ENCODE measurements around the gene CHKB.

CHKB gene

DNA sequence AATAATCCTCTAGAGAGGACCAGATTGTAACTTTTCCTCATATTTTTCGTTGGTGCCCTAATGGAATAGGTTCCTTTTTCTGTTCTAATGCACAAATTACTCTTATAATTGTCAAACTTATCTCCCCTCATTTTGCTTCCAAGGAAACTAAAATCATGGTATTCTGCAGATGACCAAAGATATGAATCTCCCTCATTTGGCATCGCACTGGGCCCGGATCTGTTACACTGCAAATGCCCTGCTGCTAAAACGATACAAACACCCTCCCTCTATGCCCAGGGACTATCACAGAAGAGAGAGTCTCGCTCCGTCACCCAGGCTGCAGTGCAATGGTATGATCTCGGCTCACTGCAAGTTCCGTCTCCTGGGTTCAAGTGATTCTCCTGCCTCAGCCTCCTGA, 29.3 kb downstream of the CHKB start:
- no peak overlapping the region for H3K9ac ChIP-seq
- H3K4me2 ChIP-seq (ENCODE audit: low read length), result no peak overlapping the region
- no peaks in the 10 kb centered on the region for H3K4me1 ChIP-seq
- H3K79me2 ChIP-seq, result no peaks in the 10 kb centered on the region
- no peak overlapping the region for H3K27ac ChIP-seq
- TF ChIP-seq, protein P1, sequence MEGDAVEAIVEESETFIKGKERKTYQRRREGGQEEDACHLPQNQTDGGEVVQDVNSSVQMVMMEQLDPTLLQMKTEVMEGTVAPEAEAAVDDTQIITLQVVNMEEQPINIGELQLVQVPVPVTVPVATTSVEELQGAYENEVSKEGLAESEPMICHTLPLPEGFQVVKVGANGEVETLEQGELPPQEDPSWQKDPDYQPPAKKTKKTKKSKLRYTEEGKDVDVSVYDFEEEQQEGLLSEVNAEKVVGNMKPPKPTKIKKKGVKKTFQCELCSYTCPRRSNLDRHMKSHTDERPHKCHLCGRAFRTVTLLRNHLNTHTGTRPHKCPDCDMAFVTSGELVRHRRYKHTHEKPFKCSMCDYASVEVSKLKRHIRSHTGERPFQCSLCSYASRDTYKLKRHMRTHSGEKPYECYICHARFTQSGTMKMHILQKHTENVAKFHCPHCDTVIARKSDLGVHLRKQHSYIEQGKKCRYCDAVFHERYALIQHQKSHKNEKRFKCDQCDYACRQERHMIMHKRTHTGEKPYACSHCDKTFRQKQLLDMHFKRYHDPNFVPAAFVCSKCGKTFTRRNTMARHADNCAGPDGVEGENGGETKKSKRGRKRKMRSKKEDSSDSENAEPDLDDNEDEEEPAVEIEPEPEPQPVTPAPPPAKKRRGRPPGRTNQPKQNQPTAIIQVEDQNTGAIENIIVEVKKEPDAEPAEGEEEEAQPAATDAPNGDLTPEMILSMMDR (IDR thresholded peaks at IDR 0.05), result no peak
- no peaks in the 10 kb centered on the region for H3K36me3 ChIP-seq (ENCODE audit: control insufficient read depth, insufficient read depth, low read length)
- no peak overlapping the region for H3K4me3 ChIP-seq (ENCODE audit: low read depth, low read length)
- no peak overlapping the region for H2AFZ ChIP-seq
- H3K27me3 ChIP-seq (ENCODE audit: control insufficient read depth, insufficient read depth, low read length), result no peaks in the 10 kb centered on the region
- H3K9me3 ChIP-seq (ENCODE audit: control insufficient read depth, low read length), result no peaks in the 10 kb centered on the region

DNA sequence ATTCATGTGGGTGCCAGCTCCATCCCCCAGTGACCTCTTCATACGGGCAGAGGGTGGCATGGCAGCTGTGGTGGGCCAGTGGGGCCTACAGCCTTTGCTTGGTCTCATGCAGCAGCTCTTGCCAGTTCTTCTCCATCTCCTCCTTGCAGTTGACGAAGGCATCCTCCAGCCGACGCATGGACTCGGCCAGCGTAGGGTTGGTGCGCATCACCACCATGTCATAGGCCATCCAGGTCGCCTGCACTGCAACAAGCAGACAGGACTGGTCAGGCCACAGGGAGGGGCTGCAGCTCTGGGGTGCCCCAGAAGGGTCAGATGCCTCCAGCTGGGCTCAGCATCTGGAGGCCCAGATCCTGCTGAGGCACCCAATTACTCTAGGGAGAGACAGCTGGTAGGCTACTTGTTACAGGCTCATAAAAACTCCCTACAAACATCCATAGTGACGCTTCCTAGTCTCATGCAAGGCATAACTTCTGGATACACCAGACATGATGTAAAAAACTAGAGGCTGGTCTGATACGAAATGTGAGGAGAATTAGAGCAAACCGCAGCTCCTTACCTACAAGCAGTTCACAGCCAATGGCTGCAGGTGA, 31.4 kb downstream of the CHKB start:
- Histone ChIP-seq H2AFZ (no peak overlapping the region), H3K4me1 (no peaks in the 10 kb centered on the region), H3K27ac (no peak overlapping the region), H3K79me2 (no peaks in the 10 kb centered on the region), H3K9ac (no peak overlapping the region), H3K9me3 (ENCODE audit: control insufficient read depth, low read length) (no peaks in the 10 kb centered on the region), H3K27me3 (ENCODE audit: control insufficient read depth, insufficient read depth, low read length) (no peaks in the 10 kb centered on the region), H3K4me2 (ENCODE audit: low read length) (no peak overlapping the region), H3K4me3 (ENCODE audit: low read depth, low read length) (no peak overlapping the region), H3K36me3 (ENCODE audit: control insufficient read depth, insufficient read depth, low read length) (no peaks in the 10 kb centered on the region)
- TF ChIP-seq, protein P1 (IDR thresholded peaks at IDR 0.05), result no peak

DNA sequence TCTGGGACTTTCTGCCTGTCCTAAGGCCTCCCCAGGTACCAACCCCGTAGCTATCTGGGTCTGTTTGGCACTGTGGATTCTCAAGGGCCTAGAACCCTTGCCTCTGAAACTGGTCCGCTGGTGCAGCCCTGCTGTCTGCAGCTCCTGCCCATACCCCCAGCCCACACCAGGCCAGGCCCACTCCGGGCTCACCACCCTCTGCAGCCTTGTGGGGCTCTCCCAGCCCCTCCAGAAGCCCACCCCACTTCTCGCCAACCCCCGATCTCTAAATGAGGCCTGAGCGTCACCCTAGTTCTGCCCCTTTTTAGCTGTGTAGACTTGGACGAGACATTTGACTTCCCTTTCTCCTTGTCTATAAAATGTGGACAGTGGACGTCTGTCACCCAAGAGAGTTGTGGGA, 32.3 kb downstream of the CHKB start:
- H3K9me3 ChIP-seq (ENCODE audit: control insufficient read depth, low read length), result no peaks in the 10 kb centered on the region
- H3K27ac ChIP-seq, result no peak overlapping the region
- no peaks in the 10 kb centered on the region for H3K79me2 ChIP-seq
- no peak overlapping the region for H3K4me3 ChIP-seq (ENCODE audit: low read depth, low read length)
- no peak overlapping the region for H2AFZ ChIP-seq
- H3K27me3 ChIP-seq (ENCODE audit: control insufficient read depth, insufficient read depth, low read length), result no peaks in the 10 kb centered on the region
- no peak overlapping the region for H3K4me2 ChIP-seq (ENCODE audit: low read length)
- H3K9ac ChIP-seq, result no peak overlapping the region
- TF ChIP-seq, protein P1 (IDR thresholded peaks at IDR 0.05), result no peak
- H3K4me1 ChIP-seq, result peaks cover 4% of the 10 kb centered on the region
- H3K36me3 ChIP-seq (ENCODE audit: control insufficient read depth, insufficient read depth, low read length), result no peaks in the 10 kb centered on the region

DNA sequence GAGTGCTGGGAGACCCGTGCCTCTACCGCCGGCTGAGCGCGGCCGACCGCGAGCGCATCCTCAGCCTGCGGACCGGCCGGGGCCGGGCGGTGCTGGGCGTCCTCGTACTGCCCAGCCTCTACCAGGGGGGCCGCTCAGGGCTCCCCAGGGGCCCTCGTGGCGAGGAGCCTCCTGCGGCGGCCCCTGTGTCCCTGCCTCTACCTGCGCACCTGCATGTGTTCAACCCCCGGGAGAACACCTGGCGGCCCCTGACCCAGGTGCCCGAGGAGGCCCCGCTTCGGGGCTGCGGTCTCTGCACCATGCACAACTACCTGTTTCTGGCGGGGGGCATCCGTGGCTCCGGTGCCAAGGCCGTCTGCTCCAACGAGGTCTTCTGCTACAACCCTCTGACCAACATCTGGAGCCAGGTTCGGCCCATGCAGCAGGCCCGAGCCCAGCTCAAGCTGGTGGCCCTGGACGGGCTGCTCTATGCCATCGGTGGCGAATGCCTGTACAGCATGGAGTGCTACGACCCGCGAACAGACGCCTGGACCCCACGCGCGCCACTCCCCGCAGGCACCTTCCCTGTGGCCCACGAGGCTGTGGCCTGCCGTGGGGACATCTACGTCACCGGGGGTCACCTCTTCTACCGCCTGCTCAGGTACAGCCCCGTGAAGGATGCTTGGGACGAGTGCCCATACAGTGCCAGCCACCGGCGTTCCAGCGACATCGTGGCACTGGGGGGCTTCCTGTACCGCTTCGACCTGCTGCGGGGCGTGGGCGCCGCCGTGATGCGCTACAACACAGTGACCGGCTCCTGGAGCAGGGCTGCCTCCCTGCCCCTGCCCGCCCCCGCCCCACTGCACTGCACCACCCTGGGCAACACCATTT, 33.5 kb downstream of the CHKB start:
- Histone ChIP-seq H3K9ac (no peak overlapping the region), H3K9me3 (ENCODE audit: control insufficient read depth, low read length) (no peaks in the 10 kb centered on the region), H2AFZ (no peak overlapping the region), H3K27ac (no peak overlapping the region), H3K4me1 (peaks cover 7% of the 10 kb centered on the region), H3K27me3 (ENCODE audit: control insufficient read depth, insufficient read depth, low read length) (no peaks in the 10 kb centered on the region), H3K79me2 (no peaks in the 10 kb centered on the region), H3K4me2 (ENCODE audit: low read length) (no peak overlapping the region), H3K4me3 (ENCODE audit: low read depth, low read length) (no peak overlapping the region), H3K36me3 (ENCODE audit: control insufficient read depth, insufficient read depth, low read length) (no peaks in the 10 kb centered on the region)
- TF ChIP-seq, protein P1 (IDR thresholded peaks at IDR 0.05), result no peak
